Ishikawa (cell line): Measurements from ENCODE around the gene MMP10.

ENCODE experiments used
- ZBTB7A ChIP-seq: IDR thresholded peaks from 2 replicates; pipeline ENCODE4 v1.6.1; 2012; ENCODE audit warnings: low read depth
- TF ChIP-seq, protein P1 (sequence below): IDR thresholded peaks from 2 replicates; pipeline ENCODE4 v1.6.1; 2012

DNA sequence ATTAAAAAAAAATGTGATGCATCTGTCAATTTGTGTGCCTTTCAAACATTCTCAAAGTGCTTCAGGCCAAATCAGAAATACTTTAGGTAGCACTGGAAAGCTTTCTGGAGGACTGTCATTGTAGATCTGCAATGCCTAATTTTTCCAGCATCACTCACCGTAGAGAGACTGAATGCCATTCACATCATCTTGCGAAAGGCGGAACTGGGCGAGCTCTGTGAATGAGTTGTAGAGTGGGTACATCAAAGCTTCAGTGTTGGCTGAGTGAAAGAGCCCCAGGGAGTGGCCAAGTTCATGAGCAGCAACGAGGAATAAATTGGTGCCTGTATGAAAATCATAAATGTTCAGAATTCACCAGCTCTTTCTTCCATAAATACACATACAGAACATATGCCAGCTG lies 4.0 kb downstream of the MMP10 start:
- TF ChIP-seq, protein P1, sequence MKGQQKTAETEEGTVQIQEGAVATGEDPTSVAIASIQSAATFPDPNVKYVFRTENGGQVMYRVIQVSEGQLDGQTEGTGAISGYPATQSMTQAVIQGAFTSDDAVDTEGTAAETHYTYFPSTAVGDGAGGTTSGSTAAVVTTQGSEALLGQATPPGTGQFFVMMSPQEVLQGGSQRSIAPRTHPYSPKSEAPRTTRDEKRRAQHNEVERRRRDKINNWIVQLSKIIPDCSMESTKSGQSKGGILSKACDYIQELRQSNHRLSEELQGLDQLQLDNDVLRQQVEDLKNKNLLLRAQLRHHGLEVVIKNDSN: no peak
- TF ChIP-seq ZBTB7A: no peak
